Ishikawa (cell line): Measurements from ENCODE around the gene ITGA11.

Source experiments
- EP300 ChIP-seq: IDR thresholded peaks from 2 replicates; pipeline ENCODE4 v1.6.1; 2012; ENCODE audit warnings: borderline replicate concordance
- MAX ChIP-seq: IDR thresholded peaks from 2 replicates; pipeline ENCODE4 v1.6.1; 2012
- NFIC ChIP-seq: IDR thresholded peaks from 2 replicates; pipeline ENCODE4 v1.6.1; 2012
- REST ChIP-seq: IDR thresholded peaks from 2 replicates; pipeline ENCODE4 v1.6.1; 2012; ENCODE audit warnings: low read depth, mild to moderate bottlenecking
- TAF1 ChIP-seq: IDR thresholded peaks from 2 replicates; pipeline ENCODE4 v1.6.1; 2012; ENCODE audit warnings: low read depth, mild to moderate bottlenecking
- TEAD4 ChIP-seq: IDR thresholded peaks from 2 replicates; pipeline ENCODE4 v1.6.1; 2012

DNA sequence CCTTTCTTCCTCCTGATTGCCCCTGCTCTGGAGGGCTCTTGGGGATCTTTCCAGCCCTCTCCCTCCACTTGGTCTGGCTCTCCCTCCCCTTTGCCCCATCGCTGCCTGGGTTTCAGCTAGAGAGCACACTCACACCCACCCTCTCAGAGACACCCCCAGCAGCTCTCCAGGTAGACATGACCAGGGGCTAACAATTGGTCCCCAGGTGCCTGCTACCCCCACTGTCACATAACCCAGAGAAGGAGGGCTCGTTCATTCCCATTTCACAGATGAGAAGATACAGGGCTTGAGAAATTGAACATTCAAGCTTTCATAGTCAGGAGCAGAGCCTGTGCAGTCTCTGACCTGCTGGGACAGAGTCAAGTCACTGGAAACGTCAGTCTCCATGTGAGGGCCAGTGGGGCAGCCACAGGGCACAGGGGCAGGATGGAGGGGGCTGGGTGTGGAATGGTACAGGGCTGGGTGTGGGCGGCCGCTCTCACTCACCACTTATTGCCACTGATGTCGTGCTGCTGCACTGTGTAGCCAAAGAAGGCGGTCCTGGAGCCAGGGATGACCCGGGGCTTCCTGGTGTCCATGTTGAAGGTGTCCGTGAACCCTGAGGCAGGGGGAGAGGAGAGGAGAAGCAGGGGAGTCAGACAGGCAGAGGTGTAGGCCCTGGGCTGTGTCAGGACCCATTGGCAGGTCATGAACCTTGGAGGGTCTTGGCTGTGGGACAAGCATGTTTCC is 29.4 kb downstream of the ITGA11 start:
- TF ChIP-seq TAF1 (no peak), EP300 (no peak), REST (no peak), MAX (no peak), NFIC (no peak), TEAD4 (no peak)
